HG02938 (cell line): ENCODE measurements around the gene ARL15.
A peak's percentile ranks its signal among the peaks of the same experiment; 100 is the strongest.

Experiments
- ATAC-seq: cut with Tn5 transposase; IDR thresholded peaks from one replicate; pipeline ENCODE4 v1.9.1; 2021; ENCODE audit warnings: mild to moderate bottlenecking, moderate library complexity; ENCODE audit not compliant: unreplicated experiment

ARL15 gene

DNA sequence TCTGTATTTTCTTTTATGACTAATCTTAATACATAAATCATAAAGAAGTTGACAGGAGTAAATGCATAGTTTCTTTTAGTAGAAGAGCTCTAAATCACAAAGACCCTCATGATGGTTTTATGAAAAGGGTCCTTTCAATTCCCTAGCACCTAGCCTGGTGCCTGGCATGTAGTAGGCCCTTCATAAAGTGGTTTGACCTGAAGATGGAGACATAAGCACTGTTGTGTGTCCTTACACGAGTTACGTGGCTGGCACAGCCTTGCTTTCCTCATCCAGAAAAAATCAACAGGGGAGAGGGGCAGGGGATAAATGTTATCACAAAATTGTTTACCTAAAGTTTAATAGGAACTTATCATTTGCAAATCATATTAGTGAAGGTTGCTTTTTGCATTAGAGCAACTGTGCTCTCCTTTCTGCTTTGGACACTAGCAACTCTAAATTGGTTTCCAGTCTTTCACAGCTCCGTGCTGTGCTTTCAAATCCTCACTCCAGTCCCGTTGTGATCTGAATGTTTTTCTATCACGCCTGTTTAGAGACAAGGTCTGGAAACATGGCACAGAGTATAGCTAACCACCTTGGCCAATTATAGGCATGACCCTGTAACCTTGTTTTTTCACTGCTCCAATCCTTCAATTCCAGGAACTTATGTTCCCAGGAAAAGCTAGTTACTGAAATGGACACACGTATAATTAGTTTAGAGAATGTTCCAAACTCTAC is 55.7 kb downstream of the ARL15 start:
- no peak for ATAC-seq

DNA sequence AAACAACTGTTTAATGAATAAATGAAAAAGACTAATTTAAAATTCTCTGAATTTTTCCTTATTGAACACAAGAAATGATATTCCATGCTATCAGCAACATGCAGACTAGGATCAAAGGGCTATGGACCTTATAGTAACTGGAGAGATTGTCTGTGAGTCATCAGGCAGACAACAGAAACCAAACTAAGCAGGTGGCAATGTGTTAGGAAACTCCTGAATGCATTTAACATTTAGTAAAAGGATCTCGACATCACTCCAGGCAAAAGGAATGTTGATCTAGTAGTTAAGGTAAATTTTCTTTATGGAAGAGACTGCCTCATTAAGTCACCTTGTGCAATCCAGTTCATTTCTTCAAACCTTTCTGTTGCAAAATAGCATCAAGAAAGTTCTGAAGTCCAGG is 58.4 kb downstream of the ARL15 start:
- no peak for ATAC-seq

DNA sequence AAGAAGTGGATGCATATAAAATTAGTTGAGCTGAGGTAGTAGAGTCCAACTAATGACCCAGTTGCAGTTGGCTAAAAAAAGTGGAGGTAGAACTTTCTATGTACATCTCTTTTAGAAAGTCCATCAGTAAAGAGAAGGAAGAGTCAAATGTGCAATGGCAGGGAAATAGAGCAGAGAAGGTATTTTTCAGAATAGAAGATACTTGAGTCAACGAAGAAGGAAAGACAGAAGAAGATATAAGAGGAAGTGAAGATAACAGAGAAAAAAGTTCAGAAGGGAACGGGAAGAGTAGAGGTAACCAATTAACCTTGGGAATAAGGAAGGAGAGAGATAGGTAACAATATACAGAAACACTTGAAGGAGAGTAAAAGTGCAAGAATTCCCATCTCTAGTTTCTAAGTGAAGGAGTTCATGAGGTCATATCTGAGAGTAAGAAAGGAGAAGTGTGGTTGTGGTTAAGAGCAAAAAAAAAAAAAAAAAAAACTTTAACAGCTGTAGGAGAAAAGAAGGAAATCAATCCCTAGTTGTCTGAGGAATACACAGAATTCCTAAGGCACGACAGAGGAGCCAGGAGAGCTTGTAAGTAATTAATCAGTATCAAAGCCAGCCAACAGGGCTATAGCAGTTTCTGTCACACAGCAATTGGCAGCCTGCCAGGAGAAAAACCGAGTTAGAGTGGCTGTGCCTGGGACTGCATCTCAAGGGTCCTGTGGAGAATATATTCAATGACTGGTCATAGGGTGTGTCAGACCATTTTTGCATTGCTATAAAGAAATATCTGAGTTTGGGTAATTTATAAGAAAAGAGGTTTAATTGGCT is 61.0 kb downstream of the ARL15 start:
- ATAC-seq: no peak

DNA sequence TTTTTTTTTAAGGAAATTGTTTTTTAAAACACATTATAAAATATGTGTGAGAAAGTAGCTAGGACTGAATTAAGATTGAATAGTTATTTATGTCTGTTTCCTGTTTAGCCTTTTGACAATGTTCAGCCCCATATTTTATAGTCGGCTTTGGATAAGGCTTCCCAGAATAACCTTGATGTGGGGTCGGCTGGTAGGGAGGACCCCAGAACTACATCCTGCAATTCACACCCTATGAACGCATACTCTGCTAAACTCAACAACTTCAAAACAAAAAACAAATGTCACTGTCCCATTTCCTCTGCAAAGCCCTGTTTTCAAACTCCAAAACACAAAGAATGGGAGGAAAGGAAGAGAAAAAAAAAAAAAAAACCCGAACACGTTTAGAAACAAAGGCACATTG is 63.1 kb downstream of the ARL15 start:
- ATAC-seq: no peak

DNA sequence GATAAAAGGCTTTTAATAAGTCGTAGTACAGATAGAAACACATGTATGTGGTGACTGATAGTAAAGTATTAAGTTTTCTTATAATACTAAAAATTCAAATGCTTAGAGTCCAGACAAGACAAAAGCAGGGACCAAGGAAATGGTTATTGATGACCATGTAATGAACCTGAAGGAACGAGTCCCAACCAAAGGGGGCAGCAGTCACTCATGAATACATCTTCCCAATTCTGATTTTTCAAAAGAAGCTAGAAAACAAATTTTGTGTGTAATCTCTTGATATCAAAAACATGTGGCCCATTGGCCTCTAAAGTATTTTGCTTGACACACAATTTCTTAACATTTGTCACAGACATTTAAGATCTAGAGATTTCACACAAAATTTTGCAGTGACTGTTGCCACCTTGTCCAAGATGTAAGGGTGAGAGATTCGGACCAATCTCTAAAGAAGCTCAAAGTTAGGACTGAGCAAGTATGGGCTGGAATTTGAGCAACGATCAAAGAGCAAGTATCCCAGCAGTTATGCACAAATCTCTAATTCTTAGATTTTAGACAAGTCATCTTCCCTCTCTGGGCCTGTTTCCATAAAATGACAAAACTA is 66.8 kb downstream of the ARL15 start:
- ATAC-seq: peak; percentile 59

DNA sequence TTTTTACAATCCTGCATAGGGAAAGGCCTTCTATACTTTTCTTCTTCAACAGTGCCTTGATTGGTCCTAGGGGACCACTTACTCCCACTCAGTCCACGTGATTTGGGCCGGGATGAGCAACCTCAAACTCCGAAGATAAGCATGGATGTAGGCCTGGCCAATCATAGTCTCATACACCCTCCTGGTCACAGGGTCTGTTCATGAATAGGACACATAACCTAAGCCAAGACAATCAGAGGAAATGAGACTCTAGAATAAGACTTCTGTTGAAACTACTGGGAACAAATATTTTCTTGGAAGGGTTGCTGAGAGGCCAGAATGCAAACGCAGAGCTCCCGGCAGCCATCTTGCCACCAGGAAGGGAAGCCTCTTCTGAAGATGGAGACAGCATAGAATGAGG is 68.1 kb downstream of the ARL15 start:
- no peak for ATAC-seq

DNA sequence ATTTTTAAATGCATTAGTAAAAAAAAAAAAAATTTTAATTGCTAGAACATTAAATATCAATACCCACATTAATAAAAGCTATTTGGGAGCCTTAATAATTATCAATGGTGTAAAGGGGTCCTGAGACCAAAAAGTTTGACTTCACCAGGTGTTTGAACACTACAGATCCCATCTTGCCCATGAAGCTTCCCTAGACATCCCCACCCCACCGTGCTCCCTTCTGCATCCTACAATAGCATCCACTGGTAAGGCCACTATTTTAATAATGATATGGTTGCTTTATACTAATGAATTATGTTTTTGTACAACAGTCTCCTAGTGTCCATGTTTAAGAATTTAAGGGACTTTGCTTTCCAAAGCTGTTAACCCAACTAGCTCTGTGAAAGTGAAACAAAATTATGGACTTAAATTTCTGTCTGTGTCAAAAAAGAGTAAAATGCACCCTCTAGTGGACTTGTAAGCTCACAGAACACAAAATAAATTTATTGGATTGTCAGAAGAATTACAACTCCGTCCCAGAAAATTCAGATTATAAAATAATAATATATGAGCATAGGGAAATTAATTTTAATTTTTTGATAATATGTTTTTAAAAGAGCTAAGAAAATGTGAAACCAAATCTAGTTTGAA is 76.0 kb downstream of the ARL15 start:
- no peak for ATAC-seq

DNA sequence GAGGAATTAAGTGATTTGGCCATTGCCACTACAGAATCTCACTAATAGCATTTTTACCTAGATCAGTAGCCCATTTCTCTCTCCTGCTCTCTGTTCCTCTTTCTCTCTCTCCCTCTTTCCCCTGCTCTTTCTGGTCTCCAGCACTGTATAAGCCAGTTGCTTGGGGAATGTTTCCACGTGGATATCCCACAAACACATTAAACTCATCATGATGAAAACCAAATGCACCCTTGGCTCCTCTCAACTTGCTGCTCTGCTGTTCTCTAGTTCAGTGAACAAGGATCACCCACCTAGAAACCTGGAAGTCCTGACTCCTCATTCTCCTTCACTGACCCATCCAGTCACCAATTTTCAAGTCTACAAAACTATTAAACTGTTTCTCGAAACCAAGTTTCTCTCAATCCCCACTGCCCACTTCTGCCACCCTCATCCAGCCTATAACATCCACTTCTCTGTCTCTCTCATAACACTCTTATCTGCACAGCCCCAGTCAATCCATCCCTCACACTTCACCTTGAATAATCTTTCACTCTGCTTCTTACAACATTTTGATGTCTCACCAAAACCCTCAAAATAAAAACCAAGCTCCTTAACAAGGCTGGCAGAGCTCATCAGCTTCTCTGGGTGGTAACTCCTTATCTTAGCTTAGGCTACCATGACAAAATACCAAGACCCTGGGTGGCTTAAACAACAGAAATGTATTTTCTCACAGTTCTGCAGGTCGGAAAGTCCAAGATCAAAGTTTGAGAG is 79.3 kb downstream of the ARL15 start:
- ATAC-seq: no peak

DNA sequence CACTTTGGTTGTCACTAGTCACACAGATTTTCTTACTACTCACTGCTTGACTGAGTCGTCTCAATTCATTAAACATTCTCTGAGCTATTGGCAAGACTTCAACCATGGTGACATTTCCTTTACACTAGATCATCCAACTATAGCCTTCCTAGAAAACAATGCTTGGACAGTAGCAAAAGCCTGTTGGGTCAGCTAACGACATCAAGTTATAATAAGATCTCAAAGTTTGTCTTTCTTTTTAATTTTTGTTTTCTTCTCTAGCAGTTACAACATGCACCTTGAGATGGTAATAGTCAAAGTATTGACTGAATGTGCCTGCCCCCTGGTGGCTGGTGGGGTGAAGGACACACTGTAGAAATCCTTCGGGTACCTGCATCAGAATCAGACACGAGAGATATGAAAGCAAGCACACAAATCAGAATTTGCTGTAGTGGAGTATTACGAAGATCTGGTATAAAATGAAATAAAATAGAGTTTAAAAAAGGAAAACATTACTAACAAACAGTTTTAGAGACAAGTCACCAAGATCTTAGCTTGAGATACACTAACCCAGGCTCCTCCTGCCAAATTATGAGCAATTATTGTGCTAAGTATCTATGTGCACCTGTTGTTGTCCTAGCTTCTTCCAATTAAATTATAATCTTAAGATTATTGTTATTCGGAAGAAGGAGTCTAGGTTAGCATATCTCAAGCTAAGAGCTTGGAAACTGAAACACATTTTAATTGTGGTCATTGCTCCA is 81.2 kb downstream of the ARL15 start:
- peak; percentile 96 for ATAC-seq

DNA sequence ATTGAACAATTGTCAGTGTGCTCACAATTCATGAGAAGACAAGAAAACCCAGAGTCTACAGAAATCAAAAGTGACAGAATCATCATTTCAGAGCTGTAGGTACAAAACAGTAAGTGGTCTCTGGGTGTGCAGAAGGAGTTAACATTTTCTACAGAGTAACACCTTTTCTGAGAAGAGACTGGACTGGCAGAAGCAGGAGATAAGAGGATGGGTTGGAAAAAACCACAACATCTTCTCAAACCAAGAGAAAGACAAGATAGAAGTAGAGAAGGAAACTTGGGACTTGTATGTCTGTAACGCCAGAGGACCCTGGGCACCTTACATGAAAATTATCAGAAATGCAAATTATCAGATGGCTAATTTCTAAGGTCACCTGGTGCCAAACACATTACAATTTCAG is 82.6 kb downstream of the ARL15 start:
- ATAC-seq: no peak

DNA sequence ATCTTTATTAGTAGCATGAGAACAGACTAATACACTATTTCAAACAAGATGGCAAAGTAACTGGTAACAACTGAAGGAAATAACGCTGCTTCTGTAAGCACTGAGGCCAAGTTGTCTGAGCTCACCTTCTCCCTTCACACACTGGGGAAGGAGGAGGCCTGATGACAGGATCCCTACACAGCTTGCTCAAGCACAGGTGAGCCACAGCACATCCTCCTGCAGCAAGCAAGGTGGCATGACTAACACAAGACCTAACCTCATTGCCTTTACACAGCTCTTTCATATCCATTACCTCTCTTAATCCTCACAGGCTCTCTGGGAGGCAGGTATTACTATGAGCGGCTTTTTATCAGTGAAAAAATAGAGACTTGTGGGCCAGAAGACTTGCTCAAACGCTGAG is 83.3 kb downstream of the ARL15 start:
- no peak for ATAC-seq

DNA sequence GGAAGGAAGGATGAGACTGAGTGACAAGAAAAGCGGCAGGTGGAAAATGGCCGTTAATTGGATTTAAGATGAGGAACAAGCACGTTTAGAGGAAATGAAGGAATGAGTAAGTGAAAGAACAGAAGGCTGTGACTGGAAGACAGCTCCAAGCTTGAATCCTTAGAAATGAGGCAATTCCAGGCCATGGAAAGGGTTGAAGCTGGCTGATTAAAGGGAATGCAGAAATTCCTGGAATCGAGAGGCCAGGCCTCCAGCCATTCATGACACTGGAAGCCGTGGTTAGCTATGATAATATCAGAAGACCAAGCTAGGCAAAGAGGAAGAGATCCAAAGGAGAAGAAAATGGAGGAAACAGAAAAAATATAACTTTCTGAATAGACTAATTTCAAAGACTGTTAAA is 84.2 kb downstream of the ARL15 start:
- ATAC-seq: no peak

DNA sequence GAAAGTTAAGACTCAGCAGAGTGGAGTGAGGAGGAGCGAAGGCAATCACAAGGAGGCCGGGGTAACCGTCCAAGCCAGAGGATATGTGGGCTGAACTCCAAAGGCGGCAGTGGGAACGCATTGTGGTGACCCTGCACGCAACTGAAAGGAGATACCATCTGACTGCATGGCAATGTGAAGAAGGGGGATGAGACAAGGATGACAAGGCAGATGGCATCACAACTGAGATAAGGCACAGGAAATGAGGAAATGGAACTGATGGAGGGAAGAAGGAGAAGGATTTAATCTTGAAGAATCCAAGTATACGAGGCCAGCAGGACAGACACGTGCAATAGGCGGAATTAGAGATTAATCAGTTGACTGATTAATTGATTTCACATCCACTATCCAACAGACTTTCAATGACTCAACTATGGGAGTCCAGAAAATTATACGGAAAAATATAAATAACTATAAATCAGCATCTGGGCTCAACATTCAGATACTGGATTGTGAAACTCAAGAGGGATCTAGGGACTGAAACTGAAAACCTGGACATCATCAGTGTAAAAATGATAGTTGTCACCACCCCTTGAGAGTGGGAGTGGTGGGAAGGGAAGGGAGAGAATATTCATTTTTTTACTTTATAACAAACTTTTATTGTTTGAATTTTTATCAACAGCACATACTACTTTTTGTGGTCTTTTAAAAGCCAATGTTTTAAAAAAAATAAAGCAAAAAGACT is 86.1 kb downstream of the ARL15 start:
- ATAC-seq: no peak

DNA sequence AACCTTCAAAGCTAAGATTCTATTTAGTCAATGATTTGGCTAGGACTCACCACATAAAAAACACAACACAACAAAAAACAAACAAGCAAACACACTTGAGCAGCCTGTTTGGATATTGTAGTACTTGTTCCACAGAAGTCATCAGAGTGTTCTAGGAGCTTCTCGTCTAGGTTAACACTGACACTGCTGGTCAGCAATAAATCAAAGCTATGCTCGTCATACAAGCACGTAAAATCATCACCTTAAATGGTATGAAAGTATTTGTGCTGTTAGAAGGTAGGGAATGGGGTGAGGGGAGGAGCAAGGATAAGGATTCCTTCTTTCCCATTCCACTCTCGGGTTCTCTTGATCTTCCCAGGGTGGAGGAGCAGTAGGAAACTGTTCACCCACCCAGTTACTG is 88.0 kb downstream of the ARL15 start:
- ATAC-seq: no peak

DNA sequence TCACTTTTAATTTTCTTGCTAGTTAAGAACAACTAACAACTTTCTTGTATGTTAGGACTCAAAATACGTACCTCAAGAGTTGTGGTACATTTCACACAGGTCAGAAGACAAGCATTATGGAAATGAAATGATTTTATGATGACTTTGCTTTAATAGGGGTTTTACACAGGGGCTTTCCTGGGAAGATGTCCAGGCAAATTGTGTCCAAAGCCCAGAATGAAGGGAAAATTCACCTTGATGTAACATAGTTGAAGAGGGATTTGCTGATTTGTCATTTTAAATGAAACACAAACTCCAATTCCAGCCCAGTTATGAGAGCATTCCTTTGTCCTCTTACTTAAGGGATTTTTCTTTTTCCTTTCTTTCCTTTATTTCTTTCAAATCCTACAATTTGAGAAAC is 89.2 kb downstream of the ARL15 start:
- no peak for ATAC-seq

DNA sequence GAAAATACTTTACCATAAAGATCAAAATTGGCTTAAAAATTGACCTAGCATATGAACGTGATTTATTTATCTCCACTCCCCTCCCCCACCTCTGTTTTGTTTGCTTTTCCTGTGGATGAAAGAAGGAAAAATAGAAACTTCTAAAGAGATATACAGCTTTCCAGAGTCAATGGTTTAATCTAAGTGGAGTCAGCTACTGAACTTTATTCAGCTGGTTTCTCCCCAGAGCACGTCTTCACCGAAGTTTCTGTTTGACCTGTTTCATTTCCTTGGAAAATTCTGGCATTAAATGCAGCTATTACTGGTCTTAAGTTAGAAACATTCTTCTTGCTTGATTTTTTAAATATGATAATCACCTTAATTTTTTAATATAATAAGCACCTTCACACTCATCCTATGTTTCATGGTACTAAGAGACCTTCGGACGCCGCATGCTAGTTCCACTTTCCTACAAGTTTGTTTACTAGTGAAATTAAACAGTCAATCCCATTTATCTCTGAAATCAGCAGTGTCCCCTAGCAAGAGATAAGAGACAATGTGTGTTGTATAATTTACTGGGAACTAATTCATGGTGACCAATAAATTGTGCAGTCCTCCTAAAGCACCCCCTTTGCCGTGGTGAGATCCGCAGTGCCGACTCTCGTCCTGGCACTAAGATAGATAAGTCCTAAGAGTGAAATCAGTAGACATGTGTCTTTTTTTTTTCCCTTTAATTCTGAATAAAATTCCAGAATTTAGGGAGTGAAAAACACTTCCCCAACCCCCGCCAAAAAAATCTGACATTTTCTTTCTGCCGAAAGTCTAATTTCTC is 89.9 kb downstream of the ARL15 start:
- no peak for ATAC-seq

DNA sequence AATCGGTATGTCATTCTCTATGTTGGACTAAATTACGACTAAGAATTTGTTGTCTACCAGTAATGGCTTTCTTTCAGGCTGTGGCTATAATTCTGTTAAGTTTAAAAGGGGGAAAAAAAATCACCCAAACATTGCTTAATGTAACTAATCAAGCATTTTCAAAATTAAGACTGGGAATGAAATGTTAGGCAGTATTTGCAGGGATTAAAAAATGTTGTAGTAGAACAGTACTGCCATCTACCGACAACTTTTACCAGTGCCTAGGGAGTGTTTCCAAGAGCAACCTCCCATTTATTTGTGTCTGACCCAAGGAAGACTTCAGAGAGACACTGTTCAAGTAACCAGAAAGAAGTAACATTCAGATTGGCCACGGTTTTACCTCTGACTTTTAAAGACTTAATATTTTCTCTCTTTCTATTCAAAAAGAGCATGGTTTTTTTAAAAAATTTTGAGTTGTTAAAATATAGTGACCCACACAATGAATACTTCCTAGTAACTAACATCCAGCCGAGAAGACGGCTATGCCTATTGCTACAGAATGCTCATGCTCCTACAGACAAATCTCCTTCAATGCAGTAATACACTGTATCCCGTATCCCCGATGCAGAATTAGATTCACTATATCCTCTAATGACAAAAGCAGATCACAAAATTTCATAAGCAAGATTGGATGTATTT is 92.4 kb downstream of the ARL15 start:
- ATAC-seq: no peak

DNA sequence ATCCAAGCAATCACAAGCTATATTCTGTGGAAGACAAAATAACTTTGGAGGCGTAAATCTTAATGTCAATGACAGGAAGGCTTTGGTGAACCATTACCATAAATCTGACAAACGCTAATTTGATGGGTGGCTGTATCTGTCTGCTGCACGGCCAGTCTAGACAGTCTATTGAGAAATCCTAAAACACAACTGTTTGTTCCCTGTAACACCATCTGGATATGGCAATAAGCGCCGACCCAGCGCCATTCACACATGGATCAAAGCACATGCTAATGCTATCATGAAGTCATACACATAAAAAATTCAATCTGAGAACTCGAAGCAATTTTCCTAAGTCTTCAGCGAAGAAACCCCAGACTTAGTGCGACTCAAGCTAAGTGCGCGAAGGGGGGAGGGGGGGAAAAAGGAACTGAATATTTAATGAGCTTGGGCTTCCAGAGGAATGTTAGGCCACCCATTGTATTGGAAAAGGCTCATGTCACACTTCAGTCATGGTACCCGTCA is 95.1 kb downstream of the ARL15 start:
- no peak for ATAC-seq
